Fibroblast of mammary gland (primary cell): ENCODE data around the gene ERCC1.

ENCODE experiments used
- DNase-seq: peaks from one replicate; pipeline ENCODE4 v3.0.0-alpha.2; 2010; ENCODE audit warnings: low read depth
- H3K4me3 ChIP-seq: 2 replicates; pipeline ENCODE4 v1.5.1; 2011; ENCODE audit warnings: low read depth, mild to moderate bottlenecking, low read length, moderate library complexity; ENCODE audit not compliant: control insufficient read depth
- CTCF ChIP-seq: conservative IDR thresholded peaks from 2 replicates; pipeline ENCODE4 v1.5.1; 2011; ENCODE audit warnings: low read depth, low read length, inconsistent platforms; ENCODE audit not compliant: control insufficient read depth, insufficient read depth

Gene ERCC1

DNA sequence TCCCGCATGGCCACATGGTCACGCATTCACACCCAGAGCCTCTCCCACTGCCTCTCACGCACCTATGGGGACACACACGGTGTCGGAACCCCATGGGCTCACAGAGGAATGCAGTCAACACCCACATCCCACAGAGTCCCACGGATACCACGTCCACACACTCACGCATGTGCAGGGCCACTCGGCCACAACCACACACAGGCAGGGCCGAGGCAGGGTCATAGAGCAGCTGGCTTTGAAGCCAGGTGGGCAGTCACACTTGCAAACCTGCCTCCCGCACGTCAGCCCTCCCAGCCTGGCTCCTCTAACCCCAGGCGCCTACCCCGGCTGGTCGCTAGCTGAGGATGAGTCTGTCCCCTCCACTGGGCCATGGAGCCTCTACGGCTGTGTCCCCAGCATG, 61.4 kb downstream of the ERCC1 start:
- TF ChIP-seq CTCF: no peak
- H3K4me3 ChIP-seq: no peak overlapping the region
- no peak for DNase-seq

DNA sequence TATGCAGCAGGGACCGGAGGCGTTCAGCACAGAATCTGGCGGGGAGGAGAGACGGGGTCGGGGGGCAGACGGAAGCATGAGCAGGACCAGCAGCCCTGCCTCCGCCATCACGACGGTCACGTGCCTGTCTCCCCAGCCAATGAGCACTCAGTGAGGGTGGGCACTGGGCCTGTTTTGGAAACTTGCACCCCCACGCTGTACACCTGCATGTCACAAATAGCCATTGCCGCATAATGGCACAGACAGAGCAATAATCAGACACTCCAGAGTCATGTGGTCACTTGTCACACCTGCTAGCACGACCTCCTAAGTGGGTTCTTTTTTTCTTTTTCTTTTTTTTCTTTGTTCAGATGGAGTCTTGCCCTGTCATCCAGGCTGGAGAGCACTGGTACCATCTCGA, 62.1 kb downstream of the ERCC1 start:
- no peak for TF ChIP-seq CTCF
- H3K4me3 ChIP-seq: no peak overlapping the region
- no peak for DNase-seq

- H3K4me3 ChIP-seq: no peak overlapping the region
- no peak for TF ChIP-seq CTCF
- DNase-seq: no peak
Observed at GRCh38 chr19:45358213-45358792, 65.4 kb downstream of the ERCC1 start.

GRCh38 chr19:45357445-45357783, 66.3 kb downstream of the ERCC1 start:
- DNase-seq: no peak
- H3K4me3 ChIP-seq: no peak overlapping the region
- no peak for TF ChIP-seq CTCF
